Neural progenitor cell (in vitro differentiated cells): ENCODE measurements around the gene SUGCT.

ENCODE experiments used
- EZH2 ChIP-seq: fragments of 200-600 bp; sonication (generic); IDR thresholded peaks from 2 replicates; pipeline ENCODE4 v1.6.1; 2017; ENCODE audit warnings: antibody characterized with exemption, mild to moderate bottlenecking, moderate library complexity
- EZH2phosphoT487 ChIP-seq: fragments of 200-600 bp; sonication (generic); IDR thresholded peaks from 2 replicates; pipeline ENCODE4 v1.6.1; 2017; ENCODE audit warnings: antibody characterized with exemption
- TF ChIP-seq, protein P1 (sequence below): fragments of 200-600 bp; sonication (generic); IDR thresholded peaks from 2 replicates; pipeline ENCODE4 v1.5.1; 2017; ENCODE audit warnings: antibody characterized with exemption, mild to moderate bottlenecking

DNA sequence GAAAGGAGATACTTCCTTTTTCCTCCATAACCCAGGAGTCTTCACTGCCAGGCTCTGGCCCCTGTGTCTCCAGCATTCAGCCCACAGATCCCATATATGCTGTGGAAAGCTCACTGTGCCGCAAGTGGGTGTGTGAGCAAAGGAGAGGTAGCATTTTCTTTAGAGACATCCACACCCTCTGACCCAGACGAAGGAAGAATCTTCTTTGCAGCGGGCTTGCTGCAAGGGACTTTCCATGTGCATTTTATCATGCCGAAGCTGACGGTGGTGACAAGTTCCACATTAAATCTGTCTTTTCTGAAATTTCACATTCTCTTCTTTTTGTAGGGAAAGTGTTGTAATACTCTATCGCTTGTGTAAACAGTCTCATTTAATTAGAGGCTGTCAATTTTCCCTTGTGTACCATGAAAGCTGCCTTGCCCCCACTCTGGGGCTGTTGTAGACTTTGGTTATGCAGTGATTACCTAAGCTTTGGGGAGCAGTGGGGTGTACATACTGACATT, 409.5 kb downstream of the SUGCT start:
- TF ChIP-seq, protein P1, sequence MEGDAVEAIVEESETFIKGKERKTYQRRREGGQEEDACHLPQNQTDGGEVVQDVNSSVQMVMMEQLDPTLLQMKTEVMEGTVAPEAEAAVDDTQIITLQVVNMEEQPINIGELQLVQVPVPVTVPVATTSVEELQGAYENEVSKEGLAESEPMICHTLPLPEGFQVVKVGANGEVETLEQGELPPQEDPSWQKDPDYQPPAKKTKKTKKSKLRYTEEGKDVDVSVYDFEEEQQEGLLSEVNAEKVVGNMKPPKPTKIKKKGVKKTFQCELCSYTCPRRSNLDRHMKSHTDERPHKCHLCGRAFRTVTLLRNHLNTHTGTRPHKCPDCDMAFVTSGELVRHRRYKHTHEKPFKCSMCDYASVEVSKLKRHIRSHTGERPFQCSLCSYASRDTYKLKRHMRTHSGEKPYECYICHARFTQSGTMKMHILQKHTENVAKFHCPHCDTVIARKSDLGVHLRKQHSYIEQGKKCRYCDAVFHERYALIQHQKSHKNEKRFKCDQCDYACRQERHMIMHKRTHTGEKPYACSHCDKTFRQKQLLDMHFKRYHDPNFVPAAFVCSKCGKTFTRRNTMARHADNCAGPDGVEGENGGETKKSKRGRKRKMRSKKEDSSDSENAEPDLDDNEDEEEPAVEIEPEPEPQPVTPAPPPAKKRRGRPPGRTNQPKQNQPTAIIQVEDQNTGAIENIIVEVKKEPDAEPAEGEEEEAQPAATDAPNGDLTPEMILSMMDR: no peak
- TF ChIP-seq EZH2: no peak
- no peak for TF ChIP-seq EZH2phosphoT487
